GM19324 (cell line): Measurements from ENCODE around the gene GOLGA8K.
"Not testable (repeated sequence)": the region's sequence is repeated elsewhere in the genome, so short reads cannot be mapped to it uniquely, and the experiment has no call there.

Experiments used
- ATAC-seq: cut with Tn5 transposase; IDR thresholded peaks from one replicate; pipeline ENCODE4 v1.9.1; 2021; ENCODE audit warnings: mild to moderate bottlenecking, moderate library complexity; ENCODE audit not compliant: unreplicated experiment, low FRiP score

GOLGA8K gene

GRCh38 chr15:32361662-32362061 is 41.4 kb downstream of the GOLGA8K start:
- ATAC-seq: not testable (repeated sequence)

GRCh38 chr15:32358462-32358861 is 44.6 kb downstream of the GOLGA8K start:
- ATAC-seq: not testable (repeated sequence)

- not testable (repeated sequence) for ATAC-seq
Observed at GRCh38 chr15:32356909-32357308, 46.2 kb downstream of the GOLGA8K start.

- ATAC-seq: not testable (repeated sequence)
Observed at GRCh38 chr15:32352748-32353147, 50.3 kb downstream of the GOLGA8K start.

GRCh38 chr15:32350563-32351220 is 52.4 kb downstream of the GOLGA8K start:
- not testable (repeated sequence) for ATAC-seq

- ATAC-seq: not testable (repeated sequence)
Observed at GRCh38 chr15:32347037-32347436, 56.1 kb downstream of the GOLGA8K start.

GRCh38 chr15:32345978-32346547 is 57.0 kb downstream of the GOLGA8K start:
- ATAC-seq: not testable (repeated sequence)

GRCh38 chr15:32343921-32344320 is 59.2 kb downstream of the GOLGA8K start:
- ATAC-seq: not testable (repeated sequence)
